HK-2 (cell line): ENCODE results near the gene SCYL2.
"Not testable (repeated sequence)": the region's sequence is repeated elsewhere in the genome, so short reads cannot be mapped to it uniquely, and the experiment has no call there.

Experiments used
- DNase-seq: peaks from one replicate; pipeline ENCODE4 v3.0.0-alpha.2; 2018; ENCODE audit not compliant: unreplicated experiment

The SCYL2 gene

DNA sequence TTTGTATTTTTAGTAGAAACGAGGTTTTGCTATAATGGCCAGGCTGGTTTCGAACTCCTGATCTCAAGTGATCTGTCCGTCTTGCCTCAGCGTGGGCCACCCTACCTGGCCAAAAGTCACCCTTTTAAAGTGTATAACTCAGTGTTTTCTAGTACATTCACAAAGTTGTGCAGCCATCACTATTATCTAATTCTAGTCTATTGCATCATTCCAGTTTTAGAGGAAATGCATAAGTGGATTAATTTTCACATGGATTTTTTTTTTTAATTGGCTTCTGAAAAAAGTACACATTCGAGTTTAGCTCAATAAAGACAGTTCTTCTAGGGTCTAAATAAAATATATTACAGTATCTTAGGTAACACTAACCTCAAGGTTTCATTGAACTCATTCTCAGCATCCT lies 3.8 kb upstream of the SCYL2 start:
- DNase-seq, result no peak

DNA sequence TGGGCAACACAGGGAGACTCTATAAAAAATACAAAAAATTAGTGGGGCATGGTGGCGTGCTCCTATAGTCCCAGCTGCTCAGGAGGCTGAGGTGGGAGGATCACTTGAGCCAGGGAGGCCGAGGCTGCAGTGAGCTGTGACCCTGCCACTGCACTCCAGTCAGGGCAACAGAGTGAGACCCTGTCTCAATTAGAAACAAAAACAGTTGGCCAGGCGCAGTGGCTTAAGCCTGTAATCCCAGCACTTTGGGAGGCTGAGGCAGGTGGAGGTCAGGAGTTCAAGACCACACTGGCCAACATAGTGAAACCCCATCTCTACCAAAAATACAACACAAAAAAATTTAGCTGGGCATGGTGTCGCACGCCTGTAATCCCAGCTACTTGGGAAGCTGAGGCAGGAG lies 1.9 kb upstream of the SCYL2 start:
- DNase-seq, result not testable (repeated sequence)

GRCh38 chr12:100265732-100266584 lies 1.0 kb upstream of the SCYL2 start:
- no peak for DNase-seq

GRCh38 chr12:100266585-100266834 lies 467 bp upstream of the SCYL2 start:
- no peak for DNase-seq

DNA sequence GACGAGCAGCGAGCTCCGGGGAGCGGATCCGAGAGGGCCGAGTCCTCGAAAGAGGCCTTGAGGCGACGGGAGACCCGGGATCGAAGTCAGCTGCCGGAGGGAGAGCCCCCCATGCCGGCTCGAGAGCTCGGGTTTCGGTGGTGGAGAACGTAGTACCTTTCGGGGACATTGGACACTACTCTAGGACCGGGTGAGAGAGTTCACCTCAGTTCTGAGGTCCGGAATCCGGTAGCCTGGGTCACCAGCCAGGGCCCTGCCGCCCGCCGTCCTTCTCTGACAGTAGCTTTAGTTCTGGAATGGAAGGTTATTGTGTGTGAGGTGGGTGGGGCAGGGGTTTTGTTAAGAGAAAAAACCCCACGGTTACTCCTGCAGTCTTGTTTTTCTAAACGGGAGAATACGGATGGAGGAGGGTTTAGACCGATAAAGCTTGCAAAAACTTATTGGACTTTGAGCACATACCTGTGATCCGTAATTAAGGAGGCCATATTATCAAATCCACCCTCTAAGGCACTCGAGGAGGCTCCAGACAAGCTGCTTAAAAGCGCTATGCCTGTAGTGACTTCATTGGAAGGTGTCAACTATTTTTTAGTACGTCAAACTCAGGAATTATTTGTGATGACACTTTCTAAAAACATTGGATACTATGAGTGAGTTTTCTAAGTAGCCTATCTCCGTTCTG lies 765 bp downstream of the SCYL2 start:
- DNase-seq, result no peak

GRCh38 chr12:100268835-100269564 lies 2.0 kb downstream of the SCYL2 start:
- DNase-seq, result no peak

DNA sequence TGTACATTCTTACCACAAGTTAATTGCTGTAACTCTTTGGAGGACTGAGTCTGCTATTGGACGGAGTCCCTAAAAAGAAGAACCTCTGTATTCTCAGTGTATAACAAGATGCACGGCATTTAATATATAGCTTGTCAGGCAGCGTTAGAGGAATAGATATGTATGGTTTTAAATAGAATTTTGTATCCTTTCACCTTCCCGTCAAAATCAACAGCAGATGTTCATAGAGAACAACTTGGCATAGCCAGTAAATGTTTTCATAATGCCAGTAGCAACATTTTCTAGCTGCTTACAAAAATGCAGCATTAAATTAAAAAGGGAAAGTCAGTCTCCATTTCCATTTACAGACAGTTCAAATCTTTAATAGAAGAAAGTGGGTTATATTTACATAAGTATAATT lies 6.8 kb downstream of the SCYL2 start:
- DNase-seq, result no peak

DNA sequence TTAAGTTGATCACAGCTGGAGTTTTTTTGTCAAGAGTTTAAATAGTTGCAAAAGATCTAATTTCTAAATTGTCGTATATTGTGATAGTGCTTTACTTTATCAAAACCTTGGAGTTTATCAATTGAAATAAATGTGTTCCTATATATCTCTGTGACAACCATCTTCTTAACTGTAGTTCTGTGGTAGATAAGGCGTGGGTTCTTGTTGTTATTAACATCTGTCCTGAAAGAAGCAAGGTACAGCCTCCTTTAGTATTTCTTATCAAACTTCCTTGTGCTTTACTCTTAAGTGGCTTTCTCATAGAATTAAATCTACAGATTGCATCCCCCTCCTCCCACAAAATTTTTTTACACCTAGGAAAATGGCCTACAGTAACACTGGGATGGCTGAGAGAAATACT lies 7.3 kb downstream of the SCYL2 start:
- DNase-seq, result no peak

DNA sequence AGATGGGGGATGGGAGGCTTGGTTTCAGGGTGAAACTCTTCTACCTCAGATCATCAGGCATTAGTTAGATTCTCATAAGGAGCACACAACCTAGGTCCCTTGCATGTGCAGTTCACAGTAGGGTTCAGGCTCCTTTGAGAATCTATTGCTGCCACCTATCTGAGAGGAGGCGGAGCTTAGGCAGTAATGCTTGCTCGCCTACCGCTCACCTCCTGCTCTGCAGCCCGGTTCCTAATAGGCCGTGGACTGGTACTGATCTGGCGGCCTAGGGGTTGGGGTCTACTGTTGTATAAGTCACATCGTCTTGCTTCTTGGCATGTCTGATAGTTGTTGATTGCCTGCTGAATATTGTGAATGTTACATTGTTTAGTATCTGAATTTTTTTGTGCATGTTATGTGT lies 12.2 kb downstream of the SCYL2 start:
- DNase-seq, result no peak

DNA sequence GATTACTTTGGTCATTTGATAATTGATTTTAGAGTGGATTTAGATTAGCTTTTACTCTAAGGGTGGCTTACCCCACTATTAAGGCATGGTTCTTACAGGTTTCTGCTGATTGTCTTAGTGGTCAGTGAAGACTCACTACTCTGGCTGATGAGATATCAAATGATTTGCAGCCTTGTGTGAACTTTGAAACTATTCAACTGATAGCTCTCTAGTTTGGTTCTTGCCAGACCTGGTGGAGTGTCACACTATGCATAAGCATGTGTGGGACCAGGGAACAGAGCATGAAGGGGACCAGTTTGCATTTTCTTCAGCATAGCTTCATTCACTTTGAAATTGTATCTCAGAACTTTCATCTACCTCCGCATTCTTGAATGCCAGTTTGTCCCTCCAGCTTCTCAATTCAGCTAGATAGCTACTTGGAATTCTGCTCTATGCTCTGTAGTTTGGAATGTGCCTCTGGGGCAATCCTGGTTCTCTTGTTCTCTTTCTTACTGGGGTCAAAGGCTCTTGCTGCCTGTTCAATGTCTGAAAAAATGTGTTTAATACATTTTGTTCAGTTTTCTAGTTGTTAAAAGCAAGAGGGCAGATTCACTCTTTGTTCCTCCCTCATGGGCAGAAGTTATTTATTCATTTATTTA lies 12.7 kb downstream of the SCYL2 start:
- DNase-seq, result no peak

GRCh38 chr12:100284556-100284955 lies 17.6 kb downstream of the SCYL2 start:
- not testable (repeated sequence) for DNase-seq

GRCh38 chr12:100289038-100289437 lies 22.1 kb downstream of the SCYL2 start:
- no peak for DNase-seq

GRCh38 chr12:100290016-100290415 lies 23.0 kb downstream of the SCYL2 start:
- DNase-seq, result no peak

- DNase-seq, result no peak
Measured at GRCh38 chr12:100293017-100293416, 26.0 kb downstream of the SCYL2 start.

GRCh38 chr12:100294366-100294765 lies 27.4 kb downstream of the SCYL2 start:
- not testable (repeated sequence) for DNase-seq

- no peak for DNase-seq
Measured at GRCh38 chr12:100295764-100296555, 29.0 kb downstream of the SCYL2 start.

DNA sequence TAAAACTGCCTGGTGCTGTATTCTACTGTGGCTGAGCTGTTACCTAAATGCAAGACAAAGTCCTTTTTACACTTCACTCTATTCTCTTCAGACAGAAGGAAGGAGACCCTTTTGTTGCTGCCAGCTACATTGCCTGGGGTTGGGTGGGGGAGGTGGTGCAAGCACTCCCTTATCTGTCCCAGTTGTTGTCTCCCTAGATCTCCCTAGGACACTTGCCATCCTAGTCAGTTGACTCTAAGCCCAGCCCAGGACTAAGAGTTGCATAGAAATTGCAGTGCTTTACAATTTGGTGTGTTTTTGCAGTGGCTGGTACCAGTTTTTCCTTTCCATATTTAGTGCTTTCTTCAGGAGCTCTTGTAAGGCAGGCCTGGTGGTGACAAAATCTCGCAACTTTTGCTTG lies 35.1 kb downstream of the SCYL2 start:
- DNase-seq, result no peak

GRCh38 chr12:100303831-100304230 lies 36.9 kb downstream of the SCYL2 start:
- no peak for DNase-seq

DNA sequence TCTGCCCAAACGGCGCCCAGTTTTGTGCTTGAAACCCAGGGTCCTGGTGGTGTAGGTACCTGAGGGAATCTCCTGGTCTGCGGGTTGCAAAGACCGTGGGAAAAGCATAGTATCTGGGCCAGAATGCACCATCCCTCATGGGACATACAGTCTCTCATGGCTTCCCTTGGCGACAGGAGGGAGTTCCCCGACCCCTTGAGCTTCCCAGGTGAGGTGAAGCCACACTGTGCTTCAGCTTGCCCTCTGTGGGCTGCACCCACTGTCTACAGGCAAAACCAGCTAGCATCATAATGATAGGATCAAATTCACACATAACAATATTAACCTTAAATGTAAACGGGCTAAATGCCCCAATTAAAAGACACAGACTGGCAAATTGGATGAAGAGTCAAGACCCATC lies 37.4 kb downstream of the SCYL2 start:
- DNase-seq, result not testable (repeated sequence)

GRCh38 chr12:100308138-100308537 lies 41.2 kb downstream of the SCYL2 start:
- not testable (repeated sequence) for DNase-seq

DNA sequence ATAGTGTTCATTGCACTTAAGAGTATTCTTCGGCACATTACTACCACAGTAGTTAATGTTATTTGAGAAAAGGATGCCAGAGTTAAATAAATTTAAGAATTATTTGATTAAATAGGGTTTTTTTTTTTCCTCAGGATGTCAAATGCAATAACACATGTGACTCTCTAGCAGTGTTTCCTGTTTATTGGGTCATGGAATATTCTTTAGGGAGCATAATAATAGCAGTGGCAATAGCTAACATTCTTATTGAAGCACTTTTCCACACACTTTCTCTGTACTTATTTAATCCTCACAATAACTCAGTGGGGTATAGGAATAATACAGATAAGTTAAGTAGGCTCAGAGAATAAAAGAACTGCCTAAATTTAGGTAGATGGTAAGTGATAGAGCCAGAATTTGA lies 44.3 kb downstream of the SCYL2 start:
- DNase-seq, result no peak

GRCh38 chr12:100317371-100317770 lies 50.4 kb downstream of the SCYL2 start:
- DNase-seq, result no peak
